CD4-positive, alpha-beta T cell (primary cell): ENCODE data around the gene BRD3. TPM values are rescaled to one million over a fixed set of nuclear protein-coding genes. Genes with fewer than 3 reads are reported as not detected.

Source experiments
- ATAC-seq: fragments of 200-7000 bp; cut with Tn5 transposase; one replicate; pipeline ENCODE4 v1.10.0; 2022; ENCODE audit warnings: mild to moderate bottlenecking; ENCODE audit not compliant: poor library complexity
- CTCF ChIA-PET: fragments of 350-600 bp; sonication (Branson Sonifier 250); formaldehyde crosslinking; loops from one replicate; lab custom pipeline; 2021; ENCODE audit warnings: antibody characterized with exemption, inconsistent platforms; lab: Charles Lee
- POLR2A ChIA-PET: fragments of 350-600 bp; sonication (Branson Sonifier 250); formaldehyde crosslinking; loops from one replicate; lab custom pipeline; 2021; ENCODE audit warnings: antibody characterized with exemption, inconsistent platforms; lab: Charles Lee
- DNase-seq, 14 experiments: peaks; one replicate each; pipeline ENCODE4 v3.0.0-alpha.2; 2013 to 2020; ENCODE audit warnings: mixed read lengths in 2 of 14
- H3K27ac ChIP-seq, 2 donors: one replicate each; pipeline versions ENCODE4 v1.5.1 to v1.7.0; 2013; ENCODE audit warnings: low read length in 2 of 2, low read depth in 1 of 2, mild to moderate bottlenecking in 1 of 2
- H3K27me3 ChIP-seq, 2 experiments: 1 replicate in 1 of 2; 2 replicates in 1 of 2; pipeline versions ENCODE4 v1.6.1 to v1.7.0; 2013; ENCODE audit warnings: low read length in 2 of 2, control low read depth in 1 of 2, mild to moderate bottlenecking in 1 of 2, moderate library complexity in 1 of 2; ENCODE audit not compliant: insufficient read depth in 2 of 2, control insufficient read depth in 1 of 2
- H3K36me3 ChIP-seq: one replicate; pipeline ENCODE4 v1.6.1; 2013; ENCODE audit warnings: low read length, control low read depth; ENCODE audit not compliant: insufficient read depth
- H3K4me1 ChIP-seq: one replicate; pipeline ENCODE4 v1.6.1; 2013; ENCODE audit warnings: low read length, control low read depth; ENCODE audit not compliant: insufficient read depth
- H3K4me3 ChIP-seq: one replicate; pipeline ENCODE4 v1.5.1; 2013; ENCODE audit warnings: mild to moderate bottlenecking, low read length, moderate library complexity
- H3K9me3 ChIP-seq, 2 experiments: 1 replicate in 1 of 2; 2 replicates in 1 of 2; pipeline versions ENCODE4 v1.6.1 to v1.7.0; 2013; ENCODE audit warnings: low read length in 2 of 2, mild to moderate bottlenecking in 2 of 2, control low read depth in 1 of 2, moderate library complexity in 1 of 2; ENCODE audit not compliant: control insufficient read depth in 1 of 2, insufficient read depth in 1 of 2
- H3K27ac Mint-ChIP-seq: one replicate; pipeline ENCODE4 v1.8.0; 2020; ENCODE audit warnings: mixed read lengths
- H3K27me3 Mint-ChIP-seq: one replicate; pipeline ENCODE4 v1.8.0; 2021; ENCODE audit warnings: mixed read lengths
- H3K36me3 Mint-ChIP-seq: one replicate; pipeline ENCODE4 v1.8.0; 2021; ENCODE audit warnings: low read depth, mixed read lengths
- H3K4me1 Mint-ChIP-seq: one replicate; pipeline ENCODE4 v1.8.0; 2021; ENCODE audit warnings: low read depth, mixed read lengths
- H3K4me3 Mint-ChIP-seq: one replicate; pipeline ENCODE4 v1.8.0; 2020; ENCODE audit warnings: mild to moderate bottlenecking, mixed read lengths
- H3K9me3 Mint-ChIP-seq: one replicate; pipeline ENCODE4 v1.8.0; 2020; ENCODE audit warnings: mixed read lengths
- CTCF ChIP-seq: fragments of 200-600 bp; IDR thresholded peaks from one replicate; pipeline ENCODE4 v1.8.0; 2022; ENCODE audit warnings: antibody characterized with exemption, mild to moderate bottlenecking
- intact Hi-C, 2 experiments: fragments of 100-400 bp; cut with DNase I in 1 of 2; cut with micrococcal nuclease in 1 of 2; formaldehyde crosslinking; loops; one replicate each; pipeline versions ENCODE4 v1.15.1 to v1.9.0; 2023 to 2025; cut with DNase I, micrococcal nuclease
- total RNA-seq, 174 experiments: library from RNA in 2 of 174; stranded (reverse) in 2 of 174; gene quantifications; one replicate each; pipeline ENCODE4 v1.2.3 and lab custom pipeline; 2021 to 2026

The BRD3 gene
- total RNA-seq, 2 experiments from 2014 or later = 26.7 to 29.0 TPM

- no peak overlapping the region for H3K27ac Mint-ChIP-seq
- no peaks in the 10 kb centered on the region for H3K9me3 Mint-ChIP-seq
- Histone ChIP-seq H3K4me1 (no peaks in the 10 kb centered on the region), H3K4me3 (no peak overlapping the region), H3K9me3 (peaks cover 0 to 14% of the 10 kb centered on the region in 2 experiments), H3K27me3 (peaks cover 0 to 4% of the 10 kb centered on the region in 2 experiments), H3K27ac (no peak overlapping the region), H3K36me3 (no peaks in the 10 kb centered on the region)
- H3K4me3 Mint-ChIP-seq = no peak overlapping the region
- ATAC-seq (no peak), DNase-seq (no peak)
- H3K4me1 Mint-ChIP-seq = no peaks in the 10 kb centered on the region
- peaks cover 5% of the 10 kb centered on the region for H3K27me3 Mint-ChIP-seq
- H3K36me3 Mint-ChIP-seq = no peaks in the 10 kb centered on the region
- ChIA-PET CTCF (no interaction called here), POLR2A (no interaction called here)
- intact Hi-C loops = no loop called here
- no peak for TF ChIP-seq CTCF
These were observed 57.3 kb downstream of the BRD3 start for GRCh38 chr9:134010310-134011173.

- peaks cover 0 to 4% of the 10 kb centered on the region in 2 experiments for H3K27me3 ChIP-seq
These were observed 60.3 kb downstream of the BRD3 start for GRCh38 chr9:134007571-134007970.

GRCh38 chr9:134007150-134007549 lies 60.7 kb downstream of the BRD3 start:
- Histone ChIP-seq H3K9me3 (peaks cover 0 to 2% of the 10 kb centered on the region in 2 experiments), H3K27me3 (peaks cover 0 to 4% of the 10 kb centered on the region in 2 experiments), H3K36me3 (no peaks in the 10 kb centered on the region), H3K4me1 (no peaks in the 10 kb centered on the region), H3K4me3 (no peak overlapping the region), H3K27ac (no peak overlapping the region)
- ATAC-seq (no peak), DNase-seq (no peak)
- Mint-ChIP-seq H3K27ac (no peak overlapping the region), H3K9me3 (no peaks in the 10 kb centered on the region), H3K4me1 (no peaks in the 10 kb centered on the region), H3K27me3 (peaks cover 5% of the 10 kb centered on the region), H3K36me3 (no peaks in the 10 kb centered on the region), H3K4me3 (no peak overlapping the region)
- ChIA-PET CTCF (no interaction called here), POLR2A (no interaction called here)
- no peak for TF ChIP-seq CTCF
- intact Hi-C loops = no loop called here

More at GRCh38 chr9:134007571-134007970, 60.3 kb downstream of the BRD3 start:
- Mint-ChIP-seq H3K27ac (no peak overlapping the region), H3K4me1 (no peaks in the 10 kb centered on the region), H3K4me3 (no peak overlapping the region), H3K36me3 (no peaks in the 10 kb centered on the region), H3K27me3 (peaks cover 5% of the 10 kb centered on the region), H3K9me3 (no peaks in the 10 kb centered on the region)
- Histone ChIP-seq H3K36me3 (no peaks in the 10 kb centered on the region), H3K4me1 (no peaks in the 10 kb centered on the region), H3K27ac (no peak overlapping the region), H3K9me3 (peaks cover 0 to 4% of the 10 kb centered on the region in 2 experiments), H3K4me3 (no peak overlapping the region)
- TF ChIP-seq CTCF = no peak
- intact Hi-C loops = no loop called here
- ATAC-seq = no peak
- no peak for DNase-seq
- CTCF ChIA-PET = no interaction called here
- POLR2A ChIA-PET = no interaction called here
